ENCODE data around the gene NCOA1.
"Not testable (repeated sequence)": the region's sequence is repeated elsewhere in the genome, so short reads cannot be mapped to it uniquely, and the experiment has no call there.

Gene NCOA1

GRCh38 chr2:24594283-24594682, 103.2 kb downstream of the NCOA1 start:
- no peak for DNase-seq (ENCODE audit: low read depth)
- TF ChIP-seq CTCF (IDR thresholded peaks at IDR 0.05; ENCODE audit: control insufficient read depth, insufficient read depth, low read depth, low read length, missing control alignments): no peak
- H3K4me3 ChIP-seq (ENCODE audit: control insufficient read depth, low read depth, low read length): no peak overlapping the region

- H3K4me3 ChIP-seq (ENCODE audit: control insufficient read depth, low read depth, low read length): no peak overlapping the region
- TF ChIP-seq CTCF (IDR thresholded peaks at IDR 0.05; ENCODE audit: control insufficient read depth, insufficient read depth, low read depth, low read length, missing control alignments): no peak
- DNase-seq (ENCODE audit: low read depth): no peak
Measured at GRCh38 chr2:24597181-24597870, 106.3 kb downstream of the NCOA1 start.

- not testable (repeated sequence) for DNase-seq (ENCODE audit: low read depth); H3K4me3 ChIP-seq (ENCODE audit: control insufficient read depth, low read depth, low read length)
Measured at GRCh38 chr2:24600140-24600539, 109.1 kb downstream of the NCOA1 start.

- DNase-seq (ENCODE audit: low read depth): no peak
- no peak overlapping the region for H3K4me3 ChIP-seq (ENCODE audit: control insufficient read depth, low read depth, low read length)
- no peak for TF ChIP-seq CTCF (IDR thresholded peaks at IDR 0.05; ENCODE audit: control insufficient read depth, insufficient read depth, low read depth, low read length, missing control alignments)
Measured at GRCh38 chr2:24611631-24612030, 120.6 kb downstream of the NCOA1 start.

GRCh38 chr2:24613154-24613814, 122.2 kb downstream of the NCOA1 start:
- peak; percentile 61 for TF ChIP-seq CTCF (IDR thresholded peaks at IDR 0.05; ENCODE audit: control insufficient read depth, insufficient read depth, low read depth, low read length, missing control alignments)
- peak; percentile 28 for DNase-seq (ENCODE audit: low read depth)
- no peak overlapping the region for H3K4me3 ChIP-seq (ENCODE audit: control insufficient read depth, low read depth, low read length)

- TF ChIP-seq CTCF (IDR thresholded peaks at IDR 0.05; ENCODE audit: control insufficient read depth, insufficient read depth, low read depth, low read length, missing control alignments): no peak
- H3K4me3 ChIP-seq (ENCODE audit: control insufficient read depth, low read depth, low read length): no peak overlapping the region
- no peak for DNase-seq (ENCODE audit: low read depth)
Measured at GRCh38 chr2:24616616-24617015, 125.6 kb downstream of the NCOA1 start.

GRCh38 chr2:24617424-24617823, 126.4 kb downstream of the NCOA1 start:
- TF ChIP-seq CTCF (IDR thresholded peaks at IDR 0.05; ENCODE audit: control insufficient read depth, insufficient read depth, low read depth, low read length, missing control alignments): no peak
- H3K4me3 ChIP-seq (ENCODE audit: control insufficient read depth, low read depth, low read length): no peak overlapping the region
- DNase-seq (ENCODE audit: low read depth): no peak

Measured in AG09309 (cell line).